Keratinocyte (primary cell): ENCODE results near the gene CXXC5.

Experiments
- EZH2 ChIP-seq: IDR thresholded peaks from one replicate; pipeline ENCODE4 v1.6.1; 2012; ENCODE audit warnings: inconsistent platforms, mild to moderate bottlenecking, low read length, moderate library complexity
- TF ChIP-seq, protein P1 (sequence below), 3 experiments: IDR thresholded peaks in 1 of 3; conservative IDR thresholded peaks in 1 of 3; optimal IDR thresholded peaks in 1 of 3; 2 replicates in 2 of 3; 3 replicates in 1 of 3; pipeline versions ENCODE3 to v1.5.1; 2011; ENCODE audit warnings: low read length in 3 of 3, mild to moderate bottlenecking in 3 of 3, moderate library complexity in 2 of 3, control low read depth in 1 of 3, inconsistent platforms in 1 of 3; ENCODE audit not compliant: insufficient read depth in 2 of 3; ENCODE audit errors: extremely low read depth in 1 of 3

DNA sequence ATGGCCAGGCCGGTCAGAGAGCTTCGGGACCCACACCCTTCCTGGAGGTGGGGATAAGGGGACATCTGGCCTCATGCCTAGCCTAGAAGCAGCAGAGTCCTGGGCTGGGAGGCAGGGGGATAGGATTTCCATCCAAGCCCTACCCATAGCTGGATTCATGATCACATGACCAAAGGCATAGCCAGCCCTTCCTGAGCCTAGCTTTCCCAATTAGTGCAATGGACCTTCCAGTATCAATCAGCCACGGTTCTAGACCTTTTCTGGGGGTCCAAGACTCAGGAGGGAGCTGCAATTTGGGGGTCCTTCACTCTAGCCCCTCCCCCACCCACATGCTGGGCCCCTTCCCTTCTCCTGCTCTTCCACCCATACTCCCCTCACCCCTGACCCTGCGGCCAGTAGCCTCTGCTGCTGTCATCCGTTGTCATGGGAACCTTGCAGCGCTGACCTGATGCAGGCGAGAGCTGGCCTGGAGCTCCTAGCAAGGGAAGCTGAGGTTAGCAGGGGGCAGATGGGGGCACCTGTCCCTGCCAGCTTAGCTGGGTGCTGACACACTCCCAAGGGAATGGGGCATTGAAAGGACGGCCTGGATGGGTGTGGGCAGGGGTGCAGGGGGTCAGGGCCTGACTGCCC, 44.6 kb downstream of the CXXC5 start:
- TF ChIP-seq, protein P1, sequence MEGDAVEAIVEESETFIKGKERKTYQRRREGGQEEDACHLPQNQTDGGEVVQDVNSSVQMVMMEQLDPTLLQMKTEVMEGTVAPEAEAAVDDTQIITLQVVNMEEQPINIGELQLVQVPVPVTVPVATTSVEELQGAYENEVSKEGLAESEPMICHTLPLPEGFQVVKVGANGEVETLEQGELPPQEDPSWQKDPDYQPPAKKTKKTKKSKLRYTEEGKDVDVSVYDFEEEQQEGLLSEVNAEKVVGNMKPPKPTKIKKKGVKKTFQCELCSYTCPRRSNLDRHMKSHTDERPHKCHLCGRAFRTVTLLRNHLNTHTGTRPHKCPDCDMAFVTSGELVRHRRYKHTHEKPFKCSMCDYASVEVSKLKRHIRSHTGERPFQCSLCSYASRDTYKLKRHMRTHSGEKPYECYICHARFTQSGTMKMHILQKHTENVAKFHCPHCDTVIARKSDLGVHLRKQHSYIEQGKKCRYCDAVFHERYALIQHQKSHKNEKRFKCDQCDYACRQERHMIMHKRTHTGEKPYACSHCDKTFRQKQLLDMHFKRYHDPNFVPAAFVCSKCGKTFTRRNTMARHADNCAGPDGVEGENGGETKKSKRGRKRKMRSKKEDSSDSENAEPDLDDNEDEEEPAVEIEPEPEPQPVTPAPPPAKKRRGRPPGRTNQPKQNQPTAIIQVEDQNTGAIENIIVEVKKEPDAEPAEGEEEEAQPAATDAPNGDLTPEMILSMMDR (optimal IDR thresholded peaks at IDR 0.05 in 1 of 3, IDR thresholded peaks at IDR 0.05 in 1 of 3, conservative IDR thresholded peaks at IDR 0.05 in 1 of 3; ENCODE audit: extremely low read depth in 1 of 3, insufficient read depth in 2 of 3, low read length in 3 of 3): no peak
- TF ChIP-seq EZH2: no peak
